Peyer's patch (tissue), 4 donors: Measurements from ENCODE around the gene LYPD6B. TPM values are rescaled to one million over a fixed set of nuclear protein-coding genes. Genes with fewer than 3 reads are reported as not detected.

ENCODE experiments used
- DNase-seq, 3 donors: peaks; one replicate each; pipeline ENCODE4 v3.0.0-alpha.2; 2017 to 2019
- H3K27ac ChIP-seq, 4 donors: fragments of 200-600 bp; sonication (generic); one replicate each; pipeline ENCODE4 v1.5.1; 2016 to 2019
- H3K27me3 ChIP-seq, 2 donors: fragments of 200-600 bp; sonication (generic); one replicate each; pipeline ENCODE4 v1.5.1; 2019
- H3K36me3 ChIP-seq, 3 donors: fragments of 200-600 bp; sonication (generic); one replicate each; pipeline ENCODE4 v1.5.1; 2016 to 2019
- H3K4me1 ChIP-seq, 4 donors: fragments of 200-600 bp; sonication (generic); one replicate each; pipeline ENCODE4 v1.5.1; 2016 to 2019
- H3K4me3 ChIP-seq, 4 donors: fragments of 200-600 bp; sonication (generic); 1 replicate in 3 of 4; 2 replicates in 1 of 4; pipeline ENCODE4 v1.5.1; 2016 to 2019; ENCODE audit warnings: mild to moderate bottlenecking in 1 of 4
- H3K9me3 ChIP-seq, 4 donors: fragments of 200-600 bp; sonication (generic); one replicate each; pipeline ENCODE4 v1.5.1; 2016 to 2019; ENCODE audit warnings: mild to moderate bottlenecking in 1 of 4
- POLR2A ChIP-seq, 2 donors: fragments of 450-650 bp; IDR thresholded peaks; one replicate each; pipeline ENCODE4 v1.5.1; 2017; ENCODE audit warnings: antibody characterized with exemption in 2 of 2, mild to moderate bottlenecking in 2 of 2, moderate library complexity in 2 of 2
- total RNA-seq, 4 donors: library from RNA; depleted of rRNA; stranded (reverse); fragments of >200 nt; gene quantifications; one replicate each; pipeline ENCODE4 v1.1.0, GENCODE V29; 2016
- TF ChIP-seq, protein P1 (sequence below), 6 experiments: fragments of 450-650 bp in 4 of 6; fragments of 200-600 bp in 2 of 6; sonication (generic) in 1 of 6; IDR thresholded peaks; one replicate each; pipeline ENCODE4 v1.5.1; 2017 to 2019; ENCODE audit warnings: antibody characterized with exemption in 6 of 6, mild to moderate bottlenecking in 3 of 6, moderate library complexity in 1 of 6

Gene LYPD6B
- total RNA-seq, 4 donors from 2014 or later: 2.0 to 4.4 (median 3.7) TPM; not detected in 1

DNA sequence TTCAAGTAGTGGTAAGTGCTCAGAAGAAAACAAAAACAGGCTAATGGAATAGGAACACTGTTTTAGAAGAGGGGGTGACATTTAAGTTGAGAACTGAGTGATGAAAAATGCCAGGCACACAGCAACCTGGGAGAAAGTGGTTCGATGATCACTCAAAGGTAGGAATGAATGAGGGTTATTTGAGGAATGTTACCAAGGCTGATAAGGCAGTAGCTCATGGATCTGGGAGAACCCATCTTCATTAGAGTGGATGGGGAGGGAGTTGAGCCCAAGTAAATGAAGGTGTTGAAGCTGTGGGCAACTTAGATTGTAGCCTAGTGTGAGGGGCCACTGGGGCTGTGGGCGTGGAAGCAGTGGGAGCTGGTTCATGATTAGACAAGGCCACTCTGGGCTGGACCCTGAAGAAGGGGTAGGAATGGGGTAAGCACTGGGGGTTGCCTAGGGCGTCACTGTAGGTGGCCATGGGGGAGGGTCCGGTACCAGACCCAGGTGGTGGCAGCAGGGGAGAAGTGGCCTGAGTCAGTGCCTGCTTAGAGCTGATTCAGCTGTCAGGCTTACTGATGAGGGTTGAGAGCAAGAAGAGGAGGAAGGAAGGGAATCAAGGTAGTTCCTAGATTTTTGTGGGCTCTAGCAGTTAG, 22.5 kb upstream of the LYPD6B start:
- H3K36me3 ChIP-seq: no peaks in the 10 kb centered on the region
- H3K9me3 ChIP-seq: no peaks in the 10 kb centered on the region
- TF ChIP-seq, protein P1, sequence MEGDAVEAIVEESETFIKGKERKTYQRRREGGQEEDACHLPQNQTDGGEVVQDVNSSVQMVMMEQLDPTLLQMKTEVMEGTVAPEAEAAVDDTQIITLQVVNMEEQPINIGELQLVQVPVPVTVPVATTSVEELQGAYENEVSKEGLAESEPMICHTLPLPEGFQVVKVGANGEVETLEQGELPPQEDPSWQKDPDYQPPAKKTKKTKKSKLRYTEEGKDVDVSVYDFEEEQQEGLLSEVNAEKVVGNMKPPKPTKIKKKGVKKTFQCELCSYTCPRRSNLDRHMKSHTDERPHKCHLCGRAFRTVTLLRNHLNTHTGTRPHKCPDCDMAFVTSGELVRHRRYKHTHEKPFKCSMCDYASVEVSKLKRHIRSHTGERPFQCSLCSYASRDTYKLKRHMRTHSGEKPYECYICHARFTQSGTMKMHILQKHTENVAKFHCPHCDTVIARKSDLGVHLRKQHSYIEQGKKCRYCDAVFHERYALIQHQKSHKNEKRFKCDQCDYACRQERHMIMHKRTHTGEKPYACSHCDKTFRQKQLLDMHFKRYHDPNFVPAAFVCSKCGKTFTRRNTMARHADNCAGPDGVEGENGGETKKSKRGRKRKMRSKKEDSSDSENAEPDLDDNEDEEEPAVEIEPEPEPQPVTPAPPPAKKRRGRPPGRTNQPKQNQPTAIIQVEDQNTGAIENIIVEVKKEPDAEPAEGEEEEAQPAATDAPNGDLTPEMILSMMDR (IDR thresholded peaks at IDR 0.05): no peak
- no peak for TF ChIP-seq POLR2A (IDR thresholded peaks at IDR 0.05)
- no peaks in the 10 kb centered on the region for H3K4me1 ChIP-seq
- no peak overlapping the region for H3K4me3 ChIP-seq
- DNase-seq: no peak
- no peak overlapping the region for H3K27ac ChIP-seq
- no peaks in the 10 kb centered on the region for H3K27me3 ChIP-seq

GRCh38 chr2:149017116-149017985, 21.1 kb upstream of the LYPD6B start:
- TF ChIP-seq, protein P1 (IDR thresholded peaks at IDR 0.05): peak; percentile 47 to 90 (median 81)
- no peak for TF ChIP-seq POLR2A (IDR thresholded peaks at IDR 0.05)
- Histone ChIP-seq H3K36me3 (no peaks in the 10 kb centered on the region), H3K27me3 (no peaks in the 10 kb centered on the region), H3K4me1 (no peaks in the 10 kb centered on the region), H3K9me3 (no peaks in the 10 kb centered on the region), H3K4me3 (no peak overlapping the region), H3K27ac (no peak overlapping the region)
- DNase-seq: peak; percentile 70 to 93 (median 76)

DNA sequence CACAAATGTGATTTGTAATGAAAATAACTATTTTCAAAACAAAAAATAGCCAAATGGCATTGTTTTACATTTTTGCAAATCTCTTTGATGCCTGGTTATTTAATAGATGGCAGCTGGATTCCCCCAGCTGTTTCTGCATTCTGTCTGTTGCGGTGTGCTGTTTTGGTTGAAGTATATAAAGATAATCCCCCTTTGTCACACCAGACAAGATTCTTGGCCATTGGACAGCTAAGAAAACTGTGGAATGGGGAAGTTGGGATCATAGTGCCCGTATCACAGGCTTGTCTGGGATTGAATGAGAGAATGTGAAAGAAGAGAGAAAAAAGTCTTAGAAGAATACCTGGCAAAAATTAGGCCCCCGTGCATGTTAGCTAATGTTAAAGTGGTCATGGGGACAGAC, 19.5 kb upstream of the LYPD6B start:
- H3K27ac ChIP-seq: no peak overlapping the region
- no peaks in the 10 kb centered on the region for H3K27me3 ChIP-seq
- TF ChIP-seq, protein P1 (IDR thresholded peaks at IDR 0.05): no peak
- TF ChIP-seq POLR2A (IDR thresholded peaks at IDR 0.05): no peak
- no peak for DNase-seq
- H3K4me1 ChIP-seq: no peaks in the 10 kb centered on the region
- H3K4me3 ChIP-seq: no peak overlapping the region
- no peaks in the 10 kb centered on the region for H3K9me3 ChIP-seq
- no peaks in the 10 kb centered on the region for H3K36me3 ChIP-seq

DNA sequence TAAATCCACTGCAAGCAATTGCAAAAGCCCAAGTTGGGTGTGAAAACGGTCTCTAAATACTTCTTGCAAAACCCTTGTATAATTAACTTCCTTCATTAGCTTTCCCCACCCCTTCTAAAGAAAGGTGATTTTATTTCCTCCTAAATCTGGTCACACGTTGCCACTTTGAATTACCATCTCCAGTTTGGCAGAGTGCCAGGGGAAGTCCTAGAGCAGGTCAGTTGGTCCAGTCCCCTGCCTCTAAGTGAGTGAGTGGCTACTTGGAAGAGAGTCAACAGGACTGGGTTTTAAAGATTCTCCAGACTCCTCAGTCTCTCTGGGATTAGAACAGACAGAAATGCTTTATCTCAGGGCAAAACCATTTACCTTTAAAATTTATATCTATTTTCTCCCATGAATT, 18.7 kb upstream of the LYPD6B start:
- Histone ChIP-seq H3K4me3 (no peak overlapping the region), H3K36me3 (no peaks in the 10 kb centered on the region), H3K27ac (no peak overlapping the region), H3K27me3 (no peaks in the 10 kb centered on the region), H3K9me3 (no peaks in the 10 kb centered on the region), H3K4me1 (no peaks in the 10 kb centered on the region)
- no peak for DNase-seq
- TF ChIP-seq POLR2A (IDR thresholded peaks at IDR 0.05): no peak
- TF ChIP-seq, protein P1 (IDR thresholded peaks at IDR 0.05): no peak

- DNase-seq: no peak
- no peaks in the 10 kb centered on the region for H3K36me3 ChIP-seq
- no peak overlapping the region for H3K4me3 ChIP-seq
- H3K27ac ChIP-seq: peak overlapping the region in 2 of 4 donors; percentile 37 to 50
- no peak for TF ChIP-seq POLR2A (IDR thresholded peaks at IDR 0.05)
- TF ChIP-seq, protein P1 (IDR thresholded peaks at IDR 0.05): no peak
- no peaks in the 10 kb centered on the region for H3K4me1 ChIP-seq
- H3K27me3 ChIP-seq: no peaks in the 10 kb centered on the region
- H3K9me3 ChIP-seq: no peaks in the 10 kb centered on the region
Measured at GRCh38 chr2:149020432-149020851, 18.1 kb upstream of the LYPD6B start.
